Measurements from ENCODE around the gene DBN1. TPM values are rescaled to one million over a fixed set of nuclear protein-coding genes. Genes with fewer than 3 reads are reported as not detected.
A peak's percentile ranks its signal among the peaks of the same experiment; 100 is the strongest.

Gene DBN1
- total and polyA plus RNA-seq, 9 of the 15 experiments (the other 6 are each of a cell fraction or from before 2014, with no cell fraction given) = 0.25 to 87.2 (median 27.9) TPM

GRCh38 chr5:177447611-177448243 lies 25.7 kb downstream of the DBN1 start (continued):
- TF ChIP-seq AFF4 (CRISPR knock-in tag; IDR thresholded peaks at IDR 0.05) (no peak), ZNF655 (CRISPR knock-in tag; IDR thresholded peaks at IDR 0.05) (no peak), MTA2 (IDR thresholded peaks at IDR 0.05; ENCODE audit: low read depth) (no peak), POLR2G (IDR thresholded peaks at IDR 0.05; ENCODE audit: low read depth, low read length) (peak; percentile 77), ZNF232 (CRISPR knock-in tag; IDR thresholded peaks at IDR 0.05) (no peak), MEIS2 (IDR thresholded peaks at IDR 0.05; ENCODE audit: partially characterized antibody) (no peak), SAFB2 (IDR thresholded peaks at IDR 0.05; ENCODE audit: borderline replicate concordance, low read depth, low read length, severe bottlenecking) (no peak), HNRNPL (IDR thresholded peaks at IDR 0.05; ENCODE audit: low read depth, low read length) (peak; percentile 65; the same call in 1 of the 2 replicates), MAFK (IDR thresholded peaks at IDR 0.05; ENCODE audit: low read length) (no peak), RBM22 (IDR thresholded peaks at IDR 0.05; ENCODE audit: low read depth, low read length, poor library complexity, severe bottlenecking) (peak; percentile 53), GATA2 (CRISPR knock-in tag; IDR thresholded peaks at IDR 0.05) (no peak), ZNF277 (CRISPR knock-in tag; IDR thresholded peaks at IDR 0.05; ENCODE audit: borderline replicate concordance) (no peak), NFATC3 (IDR thresholded peaks at IDR 0.05) (no peak)

Measured in K562 (cell line).